SK-MEL-5 (cell line): ENCODE data around the gene CNOT10. TPM values are rescaled to one million over a fixed set of nuclear protein-coding genes. Genes with fewer than 3 reads are reported as not detected.
"Not testable (repeated sequence)": the region's sequence is repeated elsewhere in the genome, so short reads cannot be mapped to it uniquely, and the experiment has no call there.

Experiments used
- DNase-seq: peaks from one replicate; pipeline ENCODE4 v3.0.0-alpha.2; 2016; ENCODE audit warnings: low read depth, low spot score
- in situ Hi-C: cut with HindIII; loops from 2 replicates; pipeline ENCODE4 v1.10.0; 2016; ENCODE audit warnings: low sequenced_read_pairs, high pct_unique_total_duplicates, low pct_unique_long_range_greater_than_20kb
- total RNA-seq: library from RNA; depleted of rRNA; stranded (reverse); fragments of >200 nt; shearing (Covaris generic); gene quantifications from 2 replicates; pipeline ENCODE4 v1.2.3, GENCODE V29; 2014

The CNOT10 gene
- total RNA-seq, 1 experiment from 2014 or later: 29.2 TPM

- no peak for DNase-seq
- in situ Hi-C loops: no loop called here
Measured at GRCh38 chr3:32794487-32795308, 109.7 kb downstream of the CNOT10 start.

GRCh38 chr3:32796384-32796950 lies 111.5 kb downstream of the CNOT10 start:
- in situ Hi-C loops, DNase-seq: not testable (repeated sequence)

- in situ Hi-C loops: no loop called here
- no peak for DNase-seq
Measured at GRCh38 chr3:32797776-32798175, 112.8 kb downstream of the CNOT10 start.

GRCh38 chr3:32801440-32801839 lies 116.5 kb downstream of the CNOT10 start:
- in situ Hi-C loops, DNase-seq: not testable (repeated sequence)

- peak; percentile 32 for DNase-seq
- in situ Hi-C loops: no loop called here
Measured at GRCh38 chr3:32813180-32813579, 128.2 kb downstream of the CNOT10 start.

- in situ Hi-C loops: no loop called here
- no peak for DNase-seq
Measured at GRCh38 chr3:32814361-32814760, 129.4 kb downstream of the CNOT10 start.

GRCh38 chr3:32815841-32816438 lies 131.0 kb downstream of the CNOT10 start:
- no peak for DNase-seq
- in situ Hi-C loops: no loop called here

- in situ Hi-C loops: no loop called here
- DNase-seq: no peak
Measured at GRCh38 chr3:32816439-32817256, 131.7 kb downstream of the CNOT10 start.

GRCh38 chr3:32817257-32817557 lies 132.2 kb downstream of the CNOT10 start:
- no peak for DNase-seq
- in situ Hi-C loops: no loop called here

GRCh38 chr3:32817558-32818228 lies 132.7 kb downstream of the CNOT10 start, which contains the start of gene TRIM71:
Gene TRIM71 (plus strand): TSS chr3:32817997. CDS start chr3:32818081, 84 bp downstream.
- in situ Hi-C loops: no loop called here
- DNase-seq: no peak

- in situ Hi-C loops: no loop called here
- DNase-seq: no peak
Measured at GRCh38 chr3:32818229-32818969, 133.4 kb downstream of the CNOT10 start.

- in situ Hi-C loops: no loop called here
- no peak for DNase-seq
Measured at GRCh38 chr3:32818970-32819511, 134.1 kb downstream of the CNOT10 start.

GRCh38 chr3:32819551-32820348 lies 134.8 kb downstream of the CNOT10 start:
- no peak for DNase-seq
- in situ Hi-C loops: no loop called here

- in situ Hi-C loops: no loop called here
- DNase-seq: no peak
Measured at GRCh38 chr3:32820430-32820829, 135.4 kb downstream of the CNOT10 start.

GRCh38 chr3:32820971-32821685 lies 136.1 kb downstream of the CNOT10 start:
- in situ Hi-C loops: no loop called here

More at GRCh38 chr3:32820971-32821685, 136.1 kb downstream of the CNOT10 start:
- no peak for DNase-seq
